A549 (cell line): ENCODE results near the gene PRSS21. TPM values are rescaled to one million over a fixed set of nuclear protein-coding genes. Genes with fewer than 3 reads are reported as not detected.

ENCODE experiments used
- ATAC-seq, 2 experiments: fragments of 200-7000 bp in 1 of 2; fragments of >200 bp in 1 of 2; cut with Nextera tagmentation in 1 of 2; cut with Tn5 transposase in 1 of 2; 3 replicates each; pipeline versions ENCODE4 v1.8.0 to v1.9.1; 2018 to 2020; ENCODE audit warnings: mild to moderate bottlenecking in 1 of 2, moderate library complexity in 1 of 2
- CTCF ChIA-PET: fragments of 300-600 bp; sonication (Branson Sonifier 250); formaldehyde crosslinking; extraction: SDS; loops from one replicate; lab custom pipeline; 2021; ENCODE audit warnings: antibody characterized with exemption, inconsistent platforms; lab: Yijun Ruan, JAX
- POLR2A ChIA-PET: fragments of 350-600 bp; formaldehyde crosslinking; extraction: SDS; loops from one replicate; lab custom pipeline; 2021; ENCODE audit warnings: antibody characterized with exemption, inconsistent platforms; lab: Yijun Ruan, JAX
- DNase-seq, 2 experiments: peaks; one replicate each; pipeline versions ENCODE4 v3.0.0 to v3.0.0-alpha.2; 2011 to 2016; ENCODE audit warnings: low read depth in 1 of 2, low spot score in 1 of 2
- FAIRE-seq: peaks from 2 replicates; lab custom pipeline; 2011; peaks lifted over from hg19 to GRCh38; lab: Jason Lieb, UNC
- H3K27ac ChIP-seq, 2 experiments: fragments of >200 bp; sonication (Bioruptor Twin); formaldehyde crosslinking; 3 replicates each; pipeline ENCODE4 v1.5.1; 2016 to 2017
- H3K4me1 ChIP-seq: fragments of >200 bp; sonication (Bioruptor Twin); formaldehyde crosslinking; 3 replicates; pipeline ENCODE4 v1.6.1; 2016
- H3K4me2 ChIP-seq: fragments of >200 bp; sonication (Bioruptor Twin); formaldehyde crosslinking; 3 replicates; pipeline ENCODE4 v1.6.1; 2016
- H3K4me3 ChIP-seq: fragments of >200 bp; sonication (Bioruptor Twin); formaldehyde crosslinking; 3 replicates; pipeline ENCODE4 v1.5.1; 2016
- H3K9me3 ChIP-seq: fragments of >200 bp; sonication (Bioruptor Twin); formaldehyde crosslinking; 3 replicates; pipeline ENCODE4 v1.6.1; 2016
- CBX8 ChIP-seq: fragments of 200-600 bp; sonication (generic); IDR thresholded peaks from 2 replicates; pipeline ENCODE4 v1.6.1; 2016
- CEBPB ChIP-seq, 2 experiments: fragments of >200 bp in 1 of 2; sonication (Bioruptor Twin) in 1 of 2; formaldehyde crosslinking in 1 of 2; IDR thresholded peaks; 2 replicates each; pipeline ENCODE4 v1.6.1; 2012 to 2016
- ESRRA ChIP-seq: fragments of 150-350 bp; IDR thresholded peaks from 2 replicates; pipeline ENCODE4 v1.6.1; 2014; ENCODE audit warnings: mild to moderate bottlenecking, low read length, borderline replicate concordance
- MAFK ChIP-seq: fragments of 450-650 bp; IDR thresholded peaks from 2 replicates; pipeline ENCODE4 v1.6.1; 2014; ENCODE audit not compliant: partially characterized antibody
- MAX ChIP-seq: IDR thresholded peaks from 2 replicates; pipeline ENCODE4 v1.6.1; 2012
- MYC ChIP-seq: IDR thresholded peaks from 2 replicates; pipeline ENCODE4 v1.6.1; 2012; ENCODE audit warnings: mild to moderate bottlenecking, inconsistent platforms, low read length, improper control_type of control experiment, borderline replicate concordance
- PBX3 ChIP-seq: IDR thresholded peaks from 2 replicates; pipeline ENCODE4 v1.6.1; 2012
- PHF8 ChIP-seq: fragments of 200-600 bp; sonication (generic); IDR thresholded peaks from 2 replicates; pipeline ENCODE4 v1.6.1; 2016; ENCODE audit warnings: low read depth, mild to moderate bottlenecking, antibody characterized with exemption, moderate library complexity, borderline replicate concordance
- REST ChIP-seq: fragments of 200-600 bp; sonication (generic); IDR thresholded peaks from 2 replicates; pipeline ENCODE4 v1.6.1; 2016; ENCODE audit warnings: antibody characterized with exemption, mild to moderate bottlenecking, moderate library complexity
- ZC3H11A ChIP-seq: fragments of 450-650 bp; IDR thresholded peaks from 2 replicates; pipeline ENCODE4 v1.6.1; 2014; ENCODE audit warnings: antibody characterized with exemption, mild to moderate bottlenecking
- WGBS: methylation state at CpG from one replicate; pipeline ENCODE4 v1.1.6; 2017; ENCODE audit errors: missing lambda C conversion rate; 5-methylcytosine and 5-hydroxymethylcytosine counted together
- polyA plus RNA-seq, 4 experiments: library from polyadenylated mRNA; depleted of rRNA in 3 of 4; stranded (reverse); fragments of >200 nt; fragmentation: RNase III in 1 of 4; extraction: RNeasy Plus Mini Kit Qiagen cat#74134 plus additional on column Dnase treatment in 1 of 4; gene quantifications; 2 replicates in 3 of 4; 3 replicates in 1 of 4; pipeline ENCODE4 v1.2.3, GENCODE V29; 2011 to 2017
- TF ChIP-seq, protein P1 (sequence below): fragments of 250-450 bp; sonication (Bioruptor Pico); IDR thresholded peaks from 2 replicates; pipeline ENCODE4 v1.5.0; 2020; ENCODE audit warnings: low read depth, mild to moderate bottlenecking, moderate library complexity
- TF ChIP-seq, protein P2 (sequence below): fragments of 150-350 bp; IDR thresholded peaks from 2 replicates; pipeline ENCODE4 v1.6.1; 2014; ENCODE audit warnings: low read depth, mild to moderate bottlenecking, low read length
- TF ChIP-seq, protein P3 (sequence below): fragments of 450-650 bp; IDR thresholded peaks from 2 replicates; pipeline ENCODE4 v1.6.1; 2014; ENCODE audit warnings: antibody characterized with exemption

The PRSS21 gene
- polyA plus RNA-seq, 2 of the 4 experiments (the other 2 are of a cell fraction): 0.12 to 0.23 TPM

DNA sequence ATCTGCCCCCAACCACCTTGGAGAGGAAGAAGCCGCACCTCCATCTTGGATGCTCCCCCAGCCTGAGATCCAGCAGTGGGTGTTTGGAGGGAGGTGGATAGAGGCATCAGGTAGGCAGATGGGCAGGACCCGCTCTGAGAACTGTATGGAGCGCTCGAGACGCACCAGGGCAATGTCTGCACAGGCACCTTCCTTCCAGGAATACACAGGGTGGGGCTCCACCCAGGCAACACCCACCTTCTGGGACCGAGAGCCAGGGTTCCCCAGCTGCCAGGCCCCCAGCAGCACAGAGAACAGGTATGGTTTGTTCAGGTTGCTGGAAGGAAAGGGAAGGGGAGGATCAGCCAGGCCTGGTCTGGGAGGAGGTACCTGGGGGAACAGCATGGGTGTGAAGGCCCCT, 38.5 kb downstream of the PRSS21 start:
- ChIA-PET CTCF (interaction anchor here (1.0 to 10.6 kb wide), 8 partner anchors 10 to 71 kb away, joined by 3 to 91 read pairs (median 8); no protein-coding TSS in a partner anchor), POLR2A (interaction anchor here (1.9 kb wide), 1 partner anchor 13 kb away, joined by 6 read pairs; no protein-coding TSS in a partner anchor)
- H3K4me1 ChIP-seq: peaks cover 13% of the 10 kb centered on the region
- peaks cover 5% of the 10 kb centered on the region; the same call in 1 of the 3 replicates for H3K9me3 ChIP-seq
- no peak for ATAC-seq
- H3K4me3 ChIP-seq: no peak overlapping the region
- 80% methylated on average over 6 of the region's 6 CpGs for WGBS
- H3K27ac ChIP-seq: 0 out of 6 replicates have a peak overlapping the region, but pooled peaks of 1 of the 2 experiments have one; percentile 15
- H3K4me2 ChIP-seq: no peak overlapping the region
- TF ChIP-seq, protein P1, sequence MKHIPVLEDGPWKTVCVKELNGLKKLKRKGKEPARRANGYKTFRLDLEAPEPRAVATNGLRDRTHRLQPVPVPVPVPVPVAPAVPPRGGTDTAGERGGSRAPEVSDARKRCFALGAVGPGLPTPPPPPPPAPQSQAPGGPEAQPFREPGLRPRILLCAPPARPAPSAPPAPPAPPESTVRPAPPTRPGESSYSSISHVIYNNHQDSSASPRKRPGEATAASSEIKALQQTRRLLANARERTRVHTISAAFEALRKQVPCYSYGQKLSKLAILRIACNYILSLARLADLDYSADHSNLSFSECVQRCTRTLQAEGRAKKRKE: no peak
- no peak for TF ChIP-seq PBX3
- TF ChIP-seq, protein P2, sequence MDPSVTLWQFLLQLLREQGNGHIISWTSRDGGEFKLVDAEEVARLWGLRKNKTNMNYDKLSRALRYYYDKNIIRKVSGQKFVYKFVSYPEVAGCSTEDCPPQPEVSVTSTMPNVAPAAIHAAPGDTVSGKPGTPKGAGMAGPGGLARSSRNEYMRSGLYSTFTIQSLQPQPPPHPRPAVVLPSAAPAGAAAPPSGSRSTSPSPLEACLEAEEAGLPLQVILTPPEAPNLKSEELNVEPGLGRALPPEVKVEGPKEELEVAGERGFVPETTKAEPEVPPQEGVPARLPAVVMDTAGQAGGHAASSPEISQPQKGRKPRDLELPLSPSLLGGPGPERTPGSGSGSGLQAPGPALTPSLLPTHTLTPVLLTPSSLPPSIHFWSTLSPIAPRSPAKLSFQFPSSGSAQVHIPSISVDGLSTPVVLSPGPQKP: no peak
- no peak for TF ChIP-seq REST
- TF ChIP-seq CEBPB (IDR thresholded peaks at IDR 0.05): no peak
- TF ChIP-seq MAFK: no peak
- no peak for TF ChIP-seq ESRRA
- TF ChIP-seq ZC3H11A: no peak
- FAIRE-seq: no peak
- DNase-seq: no peak

DNA sequence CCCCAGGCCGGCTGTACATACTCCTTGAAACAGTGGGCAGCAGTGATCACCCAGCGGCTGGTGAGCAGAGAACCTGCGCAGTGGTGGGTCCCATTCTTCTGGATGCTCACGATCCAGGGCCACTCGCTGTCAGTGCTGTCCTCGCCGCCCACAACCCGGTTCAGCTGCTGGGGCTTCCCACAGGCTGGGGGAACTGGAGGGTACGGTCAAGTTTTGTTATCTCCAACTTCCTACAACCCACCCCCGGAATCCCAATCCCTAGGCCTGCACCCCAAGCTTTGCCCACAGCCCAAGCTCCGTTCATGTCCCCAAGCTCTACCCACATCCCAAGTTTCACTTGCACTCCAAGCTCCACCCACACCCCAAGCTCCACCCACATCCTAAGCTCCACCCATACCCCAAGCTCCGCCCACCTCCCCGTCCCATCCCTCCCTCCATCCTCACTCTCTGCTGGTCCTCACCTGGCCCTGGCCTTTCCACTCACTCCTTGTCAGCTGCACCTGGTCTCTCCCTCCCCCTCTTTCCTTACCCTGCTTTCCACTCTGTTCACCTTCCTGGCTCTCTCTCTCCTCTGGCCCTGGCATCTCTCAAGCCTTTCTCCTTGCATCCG, 39.1 kb downstream of the PRSS21 start:
- peak in 1 of 2 experiments; percentile 49 for DNase-seq
- TF ChIP-seq PHF8 (no peak), CBX8 (no peak), MAX (no peak), MYC (no peak)
- TF ChIP-seq, protein P3, sequence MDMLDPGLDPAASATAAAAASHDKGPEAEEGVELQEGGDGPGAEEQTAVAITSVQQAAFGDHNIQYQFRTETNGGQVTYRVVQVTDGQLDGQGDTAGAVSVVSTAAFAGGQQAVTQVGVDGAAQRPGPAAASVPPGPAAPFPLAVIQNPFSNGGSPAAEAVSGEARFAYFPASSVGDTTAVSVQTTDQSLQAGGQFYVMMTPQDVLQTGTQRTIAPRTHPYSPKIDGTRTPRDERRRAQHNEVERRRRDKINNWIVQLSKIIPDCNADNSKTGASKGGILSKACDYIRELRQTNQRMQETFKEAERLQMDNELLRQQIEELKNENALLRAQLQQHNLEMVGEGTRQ: no peak

More for the DNA sequence above, 39.1 kb downstream of the PRSS21 start:
- H3K4me1 ChIP-seq: peaks cover 13% of the 10 kb centered on the region
- POLR2A ChIA-PET: interaction anchor here (1.9 kb wide), 1 partner anchor 12 kb away, joined by 6 read pairs; no protein-coding TSS in a partner anchor
- FAIRE-seq (no peak), ATAC-seq (peak; percentile 52 to 60)
- 90% methylated on average over 12 of the region's 14 CpGs for whole genome bisulfite sequencing
- H3K9me3 ChIP-seq: peaks cover 5% of the 10 kb centered on the region; the same call in 1 of the 3 replicates
- H3K4me3 ChIP-seq: no peak overlapping the region
- CTCF ChIA-PET: interaction anchor here (1.0 to 10.6 kb wide), 7 partner anchors 12 to 71 kb away, joined by 3 to 91 read pairs (median 5); no protein-coding TSS in a partner anchor
- H3K27ac ChIP-seq: no peak overlapping the region
- H3K4me2 ChIP-seq: no peak overlapping the region
